Astrocyte (in vitro differentiated cells and primary cell): Measurements from ENCODE around the gene TMPRSS13.

ENCODE experiments used
- EZH2 ChIP-seq: IDR thresholded peaks from 2 replicates; pipeline ENCODE4 v1.6.1; 2012; ENCODE audit warnings: mild to moderate bottlenecking, low read length, inconsistent platforms; ENCODE audit not compliant: insufficient read depth
- TF ChIP-seq, protein P1 (sequence below): IDR thresholded peaks from 2 replicates; pipeline ENCODE4 v1.5.1; 2011; ENCODE audit warnings: low read depth, mild to moderate bottlenecking, inconsistent platforms, low read length, moderate library complexity; ENCODE audit not compliant: insufficient read depth

DNA sequence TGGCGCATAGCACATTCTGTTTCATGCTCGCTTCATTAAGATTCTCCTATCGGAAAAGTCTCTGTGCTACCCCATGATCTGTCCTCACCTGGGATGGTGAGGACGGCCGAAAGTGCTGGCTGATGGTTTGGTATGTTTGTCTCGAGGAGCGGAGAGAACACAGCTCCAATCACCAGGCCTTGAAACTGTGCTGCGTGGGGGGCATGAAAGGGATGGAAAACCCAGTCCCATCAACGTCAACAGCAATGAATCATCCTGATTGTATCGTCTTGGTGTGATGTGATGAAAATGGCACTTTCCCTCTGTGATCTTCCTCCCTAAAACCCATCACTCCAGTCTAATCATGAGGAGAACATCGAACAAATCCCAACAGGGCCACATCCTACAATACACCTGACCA is 61.1 kb downstream of the TMPRSS13 start:
- TF ChIP-seq EZH2 = no peak
- TF ChIP-seq, protein P1, sequence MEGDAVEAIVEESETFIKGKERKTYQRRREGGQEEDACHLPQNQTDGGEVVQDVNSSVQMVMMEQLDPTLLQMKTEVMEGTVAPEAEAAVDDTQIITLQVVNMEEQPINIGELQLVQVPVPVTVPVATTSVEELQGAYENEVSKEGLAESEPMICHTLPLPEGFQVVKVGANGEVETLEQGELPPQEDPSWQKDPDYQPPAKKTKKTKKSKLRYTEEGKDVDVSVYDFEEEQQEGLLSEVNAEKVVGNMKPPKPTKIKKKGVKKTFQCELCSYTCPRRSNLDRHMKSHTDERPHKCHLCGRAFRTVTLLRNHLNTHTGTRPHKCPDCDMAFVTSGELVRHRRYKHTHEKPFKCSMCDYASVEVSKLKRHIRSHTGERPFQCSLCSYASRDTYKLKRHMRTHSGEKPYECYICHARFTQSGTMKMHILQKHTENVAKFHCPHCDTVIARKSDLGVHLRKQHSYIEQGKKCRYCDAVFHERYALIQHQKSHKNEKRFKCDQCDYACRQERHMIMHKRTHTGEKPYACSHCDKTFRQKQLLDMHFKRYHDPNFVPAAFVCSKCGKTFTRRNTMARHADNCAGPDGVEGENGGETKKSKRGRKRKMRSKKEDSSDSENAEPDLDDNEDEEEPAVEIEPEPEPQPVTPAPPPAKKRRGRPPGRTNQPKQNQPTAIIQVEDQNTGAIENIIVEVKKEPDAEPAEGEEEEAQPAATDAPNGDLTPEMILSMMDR = no peak
